GM19328 (cell line): Measurements from ENCODE around the gene CRLF2.
"Not testable (repeated sequence)": the region's sequence is repeated elsewhere in the genome, so short reads cannot be mapped to it uniquely, and the experiment has no call there.

Source experiments
- ATAC-seq: cut with Tn5 transposase; IDR thresholded peaks from one replicate; pipeline ENCODE4 v1.9.1; 2021; ENCODE audit warnings: mild to moderate bottlenecking, moderate library complexity; ENCODE audit not compliant: unreplicated experiment

The CRLF2 gene, protein sequence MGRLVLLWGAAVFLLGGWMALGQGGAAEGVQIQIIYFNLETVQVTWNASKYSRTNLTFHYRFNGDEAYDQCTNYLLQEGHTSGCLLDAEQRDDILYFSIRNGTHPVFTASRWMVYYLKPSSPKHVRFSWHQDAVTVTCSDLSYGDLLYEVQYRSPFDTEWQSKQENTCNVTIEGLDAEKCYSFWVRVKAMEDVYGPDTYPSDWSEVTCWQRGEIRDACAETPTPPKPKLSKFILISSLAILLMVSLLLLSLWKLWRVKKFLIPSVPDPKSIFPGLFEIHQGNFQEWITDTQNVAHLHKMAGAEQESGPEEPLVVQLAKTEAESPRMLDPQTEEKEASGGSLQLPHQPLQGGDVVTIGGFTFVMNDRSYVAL

DNA sequence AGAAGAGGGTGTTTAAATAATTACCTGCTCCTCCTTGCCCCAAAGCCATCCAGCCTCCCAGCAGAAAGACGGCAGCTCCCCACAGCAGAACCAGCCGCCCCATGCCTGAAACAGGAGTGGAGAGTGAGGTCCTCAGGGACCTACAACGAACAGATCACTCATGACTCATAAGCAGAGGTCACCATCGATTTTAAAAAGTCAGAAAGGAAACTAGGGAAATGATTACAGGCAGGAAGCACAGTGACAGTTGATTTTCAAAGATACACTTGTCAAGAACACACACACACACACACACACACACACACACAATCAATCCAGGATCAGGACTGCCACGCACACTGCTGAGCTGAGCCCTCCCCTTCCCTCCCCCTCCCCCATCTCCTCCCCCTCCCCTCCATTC is at the start of gene CRLF2:
Gene CRLF2, minus strand, starts transcription at position 118 of the 400 bp plus-strand sequence. Its CDS starts 15 bp downstream, at position 103.
- no peak for ATAC-seq

DNA sequence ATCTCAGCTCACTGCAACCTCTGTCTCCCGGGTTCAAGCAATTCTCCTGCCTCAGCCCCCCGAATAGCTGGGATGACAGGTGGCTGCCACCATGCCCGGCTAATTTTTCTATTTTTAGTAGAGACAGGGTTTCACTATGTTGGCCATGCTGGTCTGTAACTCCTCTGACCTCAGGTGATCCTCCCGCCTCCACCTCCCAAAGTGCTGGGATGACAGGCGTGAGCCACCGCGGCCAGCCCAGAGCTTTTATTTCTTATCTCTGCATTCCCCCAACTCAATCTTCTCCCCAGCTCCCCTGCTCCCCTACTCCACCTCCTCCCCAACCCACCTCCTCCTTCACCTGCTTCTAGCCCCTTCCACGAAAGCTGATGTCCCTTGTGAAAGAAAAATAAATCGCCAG is 49.3 kb upstream of the CRLF2 start:
- ATAC-seq: not testable (repeated sequence)

DNA sequence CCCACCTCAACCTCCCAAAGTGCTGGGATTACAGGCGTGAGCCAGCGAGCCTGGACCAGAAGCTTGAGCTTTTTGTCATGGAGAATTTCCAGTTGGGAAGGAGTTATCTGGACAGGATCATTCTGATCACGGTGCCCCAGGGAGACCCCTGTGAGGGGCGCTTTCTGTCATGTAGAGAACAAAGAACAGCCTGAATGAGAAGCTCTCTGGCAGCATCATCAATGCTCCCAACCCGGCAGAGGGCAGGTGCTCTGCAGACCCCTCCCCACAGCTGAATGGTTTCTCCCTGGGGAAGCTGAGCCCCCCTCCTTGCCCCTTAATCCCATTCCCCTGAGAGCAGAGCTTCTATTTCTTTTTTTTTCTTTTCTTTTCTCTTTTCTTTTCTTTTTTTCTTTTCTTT is 48.8 kb upstream of the CRLF2 start:
- ATAC-seq: no peak

DNA sequence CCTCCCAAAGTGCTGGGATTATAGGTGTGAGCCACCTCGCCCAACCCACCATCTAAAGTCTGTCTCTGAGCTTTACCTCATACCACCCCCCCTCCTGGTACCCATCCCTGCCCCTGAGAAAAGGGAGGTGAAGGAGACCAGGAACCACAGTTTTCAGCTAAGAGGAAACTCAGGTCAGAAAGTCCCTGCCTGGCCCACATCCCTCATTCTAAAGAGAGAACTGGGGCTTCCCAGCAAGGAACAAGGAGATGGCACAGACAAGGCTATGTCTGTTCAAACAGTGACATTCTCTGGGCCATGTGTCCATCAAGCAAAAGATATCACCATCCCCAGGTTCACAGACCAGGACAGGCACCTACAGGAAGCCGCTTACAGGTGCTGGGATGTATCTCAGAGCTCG is 40.4 kb upstream of the CRLF2 start:
- ATAC-seq: no peak

DNA sequence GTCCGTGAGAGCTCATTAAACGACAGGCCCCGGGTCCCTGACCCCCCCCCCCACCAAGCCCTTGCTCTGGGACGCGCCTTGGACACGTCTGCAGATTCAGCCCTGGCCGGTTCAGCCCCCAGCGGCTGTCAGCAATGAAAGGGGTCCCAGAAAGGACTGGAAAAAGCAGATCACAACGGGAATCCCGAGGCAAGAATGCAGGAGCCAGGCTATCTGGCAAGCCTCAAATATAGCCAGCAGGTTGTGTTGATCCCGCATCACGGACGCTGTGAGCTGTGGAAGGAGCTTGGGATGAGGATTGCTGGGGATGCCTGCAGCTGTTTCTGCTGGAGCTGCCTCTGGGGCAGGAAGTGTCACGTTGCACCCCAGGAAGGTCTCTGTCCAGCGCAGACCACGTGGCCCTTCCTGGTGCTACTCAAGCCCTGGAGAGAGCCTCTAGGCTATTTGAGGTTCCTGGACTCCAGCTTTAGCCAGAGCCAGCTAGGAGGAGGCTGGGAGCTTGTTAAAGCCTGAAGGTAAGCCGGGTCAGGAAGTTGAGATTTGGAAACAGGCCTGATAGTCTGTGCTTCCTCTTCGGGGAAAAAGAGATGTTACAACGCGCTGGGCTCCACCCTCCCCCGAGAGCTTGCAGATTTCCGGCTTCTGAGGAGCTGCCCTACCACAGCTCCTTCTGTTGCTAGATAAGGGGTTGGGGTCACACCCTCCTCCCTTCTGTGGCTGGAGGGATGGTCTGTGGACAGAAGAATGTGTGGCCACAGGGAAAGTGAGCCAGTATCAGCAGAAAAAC is 36.8 kb upstream of the CRLF2 start:
- ATAC-seq: no peak

DNA sequence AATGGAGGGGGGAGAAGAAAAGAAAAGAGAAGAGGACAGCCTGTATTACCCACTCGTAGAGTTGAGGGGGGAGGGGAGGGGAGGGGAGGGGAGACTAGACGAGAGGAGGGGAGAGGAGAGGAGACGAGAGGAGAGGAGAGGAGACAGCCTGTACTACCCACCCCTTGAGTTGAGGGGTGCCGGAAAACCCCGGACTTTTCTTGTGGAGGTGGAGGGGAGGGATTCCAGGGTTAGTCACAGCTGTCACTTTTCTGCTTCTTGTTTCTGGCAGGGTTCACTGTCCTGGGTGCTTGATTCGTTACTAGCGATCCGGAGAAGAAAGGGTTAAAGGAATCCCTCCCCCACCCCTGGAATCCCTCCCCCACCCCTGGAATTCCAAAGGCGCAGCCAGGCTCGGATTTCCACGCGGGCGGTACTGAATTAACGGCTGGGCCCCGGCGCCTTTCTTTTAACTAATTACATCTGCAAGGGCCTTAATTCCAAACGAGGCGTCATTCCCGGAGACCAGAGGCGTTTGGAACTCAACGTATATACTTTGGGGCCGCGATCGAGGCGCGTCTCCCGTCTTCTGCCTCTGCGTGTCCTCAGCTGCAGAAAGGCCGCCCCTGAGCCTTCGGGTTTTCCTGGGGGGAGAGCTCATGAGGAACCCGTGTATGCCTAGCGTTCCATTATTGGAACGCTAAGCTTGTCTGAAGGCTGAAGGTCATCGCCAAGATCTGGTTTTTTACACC is 36.0 kb upstream of the CRLF2 start:
- no peak for ATAC-seq

DNA sequence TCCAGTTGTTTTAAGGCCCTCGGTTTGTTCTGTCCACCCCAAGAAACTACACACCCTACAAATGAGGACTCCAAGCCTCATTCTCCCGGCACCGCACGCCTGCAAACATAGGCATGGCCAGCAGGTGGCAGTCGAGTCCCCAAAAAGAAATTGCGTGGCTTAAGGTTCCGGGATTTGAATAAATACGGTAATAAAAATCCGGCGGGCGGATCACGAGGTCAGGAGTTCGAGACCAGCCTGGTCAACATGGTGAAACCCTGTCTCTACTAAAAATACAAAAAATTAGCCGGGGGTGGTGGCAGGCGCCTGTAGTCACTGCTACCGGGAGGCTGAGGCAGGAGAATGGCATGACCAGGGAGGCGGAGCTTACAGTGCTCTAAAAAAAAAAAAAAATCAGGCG is 34.4 kb upstream of the CRLF2 start:
- ATAC-seq: no peak

DNA sequence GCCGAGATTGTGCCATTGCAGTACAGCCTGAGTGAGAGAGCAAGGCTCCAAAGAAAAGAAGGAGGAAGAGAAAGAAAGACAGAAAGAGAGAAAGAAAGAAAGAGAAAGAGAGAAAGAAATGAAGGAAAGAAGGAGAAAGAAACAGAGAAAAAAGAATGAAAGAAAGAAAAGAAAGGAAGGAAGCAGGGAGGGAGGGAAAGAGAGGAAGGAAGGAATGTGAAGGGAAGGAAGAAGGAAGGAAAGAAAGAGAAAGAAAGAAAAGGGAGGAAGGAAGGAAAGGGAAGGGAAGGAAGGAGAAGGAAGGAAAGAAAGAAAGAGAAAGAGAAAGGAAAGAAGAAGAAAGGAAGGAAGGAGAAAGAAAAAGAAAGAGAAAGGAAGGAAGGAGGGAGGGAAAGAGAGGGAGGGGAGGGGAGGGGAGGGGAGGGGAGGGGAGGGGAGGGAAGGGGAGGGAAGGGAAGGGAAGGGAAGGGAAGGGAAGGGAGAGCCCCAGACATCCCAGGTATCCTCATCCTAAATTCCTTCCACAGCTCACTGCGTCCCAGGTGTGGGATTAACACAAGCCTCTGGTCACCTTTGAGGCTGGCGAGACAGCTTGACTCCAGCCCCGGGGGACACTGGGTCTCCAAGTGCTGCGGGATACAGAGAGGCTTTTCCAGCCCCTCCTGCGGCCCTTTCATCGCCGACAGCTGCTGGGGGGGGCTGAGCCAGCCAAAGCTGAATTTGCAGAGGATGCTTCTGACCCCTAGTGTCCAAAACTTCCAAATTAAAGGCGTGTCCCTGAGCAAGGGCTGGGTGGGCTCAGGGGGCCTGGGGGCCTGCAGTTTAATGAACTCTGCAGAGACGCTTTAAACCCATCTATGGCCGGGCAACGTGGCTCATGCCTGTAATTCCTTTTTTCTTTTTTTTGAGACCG is 32.0 kb upstream of the CRLF2 start:
- ATAC-seq: no peak

DNA sequence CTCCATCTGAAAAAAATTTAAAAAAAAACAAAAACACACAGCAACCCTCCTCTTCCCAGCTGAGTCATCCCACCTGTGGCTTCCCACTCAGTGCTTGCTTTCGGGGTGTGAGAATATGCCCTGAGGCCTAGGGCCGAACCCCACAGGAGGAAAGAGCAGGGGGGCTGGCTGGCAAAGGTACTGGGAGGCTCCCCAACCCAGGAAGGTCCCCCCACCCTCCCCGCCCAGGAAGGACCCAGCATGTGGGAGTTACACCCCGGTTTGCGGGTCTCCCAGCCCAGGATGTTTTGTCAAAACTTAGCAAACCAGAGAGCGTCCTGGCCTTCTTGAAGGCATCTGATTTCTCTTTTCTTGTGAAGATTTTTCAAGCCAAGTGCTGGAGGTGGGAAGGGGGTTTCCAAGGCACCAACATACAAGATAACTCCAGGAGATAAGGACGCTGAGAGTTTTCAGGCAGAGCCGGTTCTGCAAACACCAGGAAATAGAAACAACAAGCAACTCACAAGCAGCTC is 30.5 kb upstream of the CRLF2 start:
- no peak for ATAC-seq

DNA sequence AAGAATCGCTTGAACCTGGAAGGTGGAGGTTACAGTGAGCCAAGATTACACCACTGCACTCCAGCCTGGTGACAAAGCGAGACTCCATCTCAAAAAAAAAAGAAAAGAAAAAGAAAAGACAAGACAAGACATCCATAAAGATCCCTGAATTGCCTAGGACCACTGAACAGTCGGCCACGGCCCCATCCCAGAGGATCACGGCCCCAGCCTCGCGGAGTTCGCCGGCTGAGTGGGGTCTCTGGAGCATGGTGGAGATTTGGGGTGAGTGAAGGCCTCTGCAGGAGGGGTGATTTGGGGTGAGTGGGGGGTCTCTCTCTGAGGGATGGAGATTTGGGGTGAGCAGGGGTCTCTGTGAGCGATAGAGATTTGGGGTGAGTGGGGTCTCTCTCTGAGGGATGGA is 28.1 kb upstream of the CRLF2 start:
- not testable (repeated sequence) for ATAC-seq

DNA sequence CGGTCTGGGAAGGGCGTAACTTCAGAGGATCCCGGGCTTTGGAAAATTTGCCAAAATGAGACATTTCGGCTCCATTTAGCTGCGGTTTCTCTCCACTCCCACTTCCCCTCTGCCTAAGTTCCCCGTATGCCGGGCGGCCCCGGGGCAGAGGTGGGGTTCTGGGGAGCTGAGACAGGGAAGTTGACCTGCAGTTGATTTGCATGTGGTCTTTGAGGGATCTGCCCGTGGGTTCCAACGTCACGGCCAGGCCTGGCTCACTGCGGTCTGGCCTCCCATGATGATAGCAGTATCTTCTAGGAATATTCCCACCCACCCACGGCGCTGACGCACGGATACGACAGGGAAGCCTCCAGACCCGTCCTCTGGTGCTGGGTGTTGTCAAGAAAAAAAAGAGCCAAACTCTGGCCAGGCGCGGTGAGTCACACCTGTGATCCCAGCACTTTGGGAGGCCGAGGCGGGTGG is 27.3 kb upstream of the CRLF2 start:
- no peak for ATAC-seq

DNA sequence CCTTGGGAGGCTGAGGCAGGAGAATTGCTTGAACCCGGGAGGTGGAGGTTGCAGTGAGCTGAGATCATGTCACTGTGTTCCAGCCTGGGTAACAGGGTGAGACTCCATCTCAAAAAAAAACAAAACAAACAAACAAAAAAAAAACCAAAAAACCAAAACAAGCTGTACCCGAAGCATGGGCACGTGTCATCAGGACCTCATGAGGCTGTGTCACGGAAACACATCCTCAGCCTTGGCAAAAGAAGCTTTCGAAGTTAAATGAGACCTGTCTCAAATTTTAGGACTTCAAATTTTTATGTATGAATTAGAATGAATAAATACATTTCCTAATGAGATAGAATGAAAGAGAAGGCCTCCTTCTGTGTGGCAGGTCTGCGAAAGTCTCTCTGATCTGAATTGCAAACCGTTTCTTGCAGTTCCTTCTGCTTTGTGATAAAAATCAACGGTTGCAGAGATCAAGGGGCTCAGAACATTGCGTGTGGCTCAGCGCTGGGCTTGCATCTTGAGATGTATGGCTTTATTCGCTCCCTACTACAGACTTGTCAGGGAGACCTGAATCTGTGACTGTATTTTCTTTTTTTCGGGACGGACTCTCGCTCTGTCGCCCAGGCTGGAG is 19.5 kb upstream of the CRLF2 start:
- ATAC-seq: no peak

DNA sequence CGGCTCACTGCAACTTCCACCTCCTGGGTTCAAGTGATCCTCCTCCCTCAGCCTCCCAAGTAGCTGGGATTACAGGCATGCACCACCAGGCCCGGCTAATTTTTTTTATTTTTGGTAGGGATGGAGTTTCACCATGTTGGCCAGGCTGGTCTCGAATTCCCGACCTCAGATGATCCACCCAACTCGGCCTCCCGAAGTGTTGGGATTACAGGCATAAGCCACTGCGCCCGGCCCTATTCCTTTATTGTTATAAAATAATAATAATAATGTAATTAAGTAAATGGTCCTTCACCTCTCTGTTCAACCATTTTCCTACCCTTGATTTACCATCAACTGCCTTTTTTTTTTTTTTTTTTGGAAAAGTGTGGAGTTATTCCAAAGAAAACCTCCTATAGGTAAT is 15.7 kb upstream of the CRLF2 start:
- not testable (repeated sequence) for ATAC-seq

DNA sequence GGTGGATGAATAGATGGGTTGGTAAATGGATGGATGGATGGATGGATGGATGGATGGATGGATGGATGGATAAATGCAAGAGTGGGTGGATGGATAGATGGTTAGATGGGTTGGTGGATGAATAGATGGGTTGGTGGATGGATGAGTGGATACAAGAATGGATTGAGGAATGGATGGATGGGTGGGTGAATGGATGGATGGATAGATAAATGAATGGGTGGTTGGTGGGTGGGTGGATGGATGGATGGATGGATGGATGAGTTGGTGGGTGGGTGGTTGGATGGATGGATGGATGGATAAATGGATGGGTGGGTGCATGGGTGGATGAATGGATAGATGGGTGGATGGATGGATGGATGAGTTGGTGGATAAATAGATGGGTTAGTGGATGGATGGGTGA is 13.8 kb upstream of the CRLF2 start:
- no peak for ATAC-seq

DNA sequence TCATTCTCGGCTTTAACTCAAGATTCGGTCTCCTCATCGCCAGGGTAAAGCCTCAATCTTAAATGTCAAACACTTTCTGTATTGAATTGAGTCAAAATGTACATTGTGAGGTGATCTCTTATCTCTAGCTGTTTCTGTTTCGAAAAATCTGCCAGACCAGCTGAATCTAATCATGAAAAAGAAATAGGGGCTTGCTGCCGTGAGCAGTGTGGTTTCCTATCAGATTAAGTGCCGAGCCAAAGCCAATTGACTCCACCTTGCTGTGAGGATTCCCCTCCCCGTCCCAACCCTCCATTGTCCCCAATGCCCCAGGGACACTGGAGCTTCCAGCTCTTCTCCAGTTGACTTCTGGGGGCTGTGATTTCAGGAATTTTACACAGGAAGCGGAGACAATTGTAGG is 12.5 kb upstream of the CRLF2 start:
- no peak for ATAC-seq

DNA sequence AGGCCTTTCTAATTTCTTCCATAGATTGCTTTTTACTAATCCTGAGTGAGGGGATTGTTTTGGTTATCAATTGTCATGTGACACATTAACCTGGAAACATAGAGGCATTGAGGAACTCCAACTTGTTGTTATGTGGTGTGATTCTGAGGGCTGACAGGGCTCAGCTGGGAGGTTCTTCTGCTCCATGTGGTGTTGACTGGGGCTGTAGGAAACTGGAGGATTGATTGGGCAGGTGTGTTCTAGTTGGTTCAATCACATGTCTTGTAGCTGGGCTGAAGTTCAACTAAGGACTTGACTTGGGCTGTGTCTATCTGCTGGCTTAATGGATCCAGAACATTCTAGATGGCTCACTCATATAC is 10.8 kb upstream of the CRLF2 start:
- ATAC-seq: no peak

DNA sequence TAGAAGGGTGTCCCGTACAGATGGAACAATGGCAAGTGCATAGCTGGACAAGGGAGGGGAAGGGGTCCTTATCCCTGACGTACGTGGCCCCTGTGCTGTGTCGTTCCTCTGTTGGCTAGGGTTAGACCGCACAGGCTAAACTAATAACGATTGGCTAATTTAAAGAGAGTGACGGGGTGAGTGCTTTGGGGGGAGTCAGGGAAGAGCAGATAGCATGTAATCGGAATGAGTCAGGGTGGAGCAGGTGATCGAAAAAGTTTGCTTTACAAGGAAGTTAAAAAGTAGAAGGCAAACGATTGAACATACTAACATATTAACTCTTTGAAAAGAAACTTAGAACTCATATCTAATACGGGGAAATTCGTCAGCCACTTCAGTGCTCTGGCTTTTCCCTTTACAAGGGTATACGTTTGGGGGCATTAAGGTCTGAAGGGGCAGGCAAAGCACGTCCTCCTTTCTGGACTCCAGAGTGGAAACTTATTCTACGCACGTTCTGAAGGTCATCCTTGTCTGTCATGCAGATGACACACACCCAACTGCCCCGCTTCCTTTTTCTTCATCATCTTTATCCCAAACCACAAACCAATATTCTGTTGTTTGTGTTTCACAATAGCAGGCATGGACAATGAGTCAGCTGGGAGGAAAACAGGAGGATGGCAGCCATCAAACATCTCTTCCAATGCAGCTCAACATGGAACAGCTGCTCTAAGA is 10.2 kb upstream of the CRLF2 start:
- ATAC-seq: no peak

DNA sequence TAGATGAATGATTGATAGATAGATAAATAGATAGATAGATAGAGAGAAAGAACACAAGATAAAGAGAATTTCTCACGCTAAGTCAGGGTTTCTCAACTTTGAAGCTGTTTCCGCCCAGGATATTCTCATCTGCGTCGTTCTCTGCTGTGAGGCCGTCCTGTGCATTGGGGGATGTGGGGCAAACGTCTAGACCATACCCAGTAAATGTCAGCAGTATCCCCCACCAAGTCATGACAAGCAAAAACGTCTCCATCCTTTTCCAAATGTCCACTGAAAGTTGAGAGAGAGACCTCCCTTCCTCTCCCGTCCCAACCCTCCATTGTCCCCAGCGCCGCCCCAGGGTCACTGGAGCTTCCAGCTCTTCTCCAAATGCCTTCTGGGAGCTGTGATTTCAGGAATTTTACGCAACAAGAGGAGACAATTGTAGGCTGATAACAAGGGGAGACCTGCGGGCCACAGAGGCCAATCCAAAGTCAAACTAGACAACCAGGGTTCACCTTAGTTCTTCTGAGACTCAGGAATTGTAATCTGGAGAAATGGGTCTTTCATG is 8.9 kb upstream of the CRLF2 start:
- no peak for ATAC-seq

DNA sequence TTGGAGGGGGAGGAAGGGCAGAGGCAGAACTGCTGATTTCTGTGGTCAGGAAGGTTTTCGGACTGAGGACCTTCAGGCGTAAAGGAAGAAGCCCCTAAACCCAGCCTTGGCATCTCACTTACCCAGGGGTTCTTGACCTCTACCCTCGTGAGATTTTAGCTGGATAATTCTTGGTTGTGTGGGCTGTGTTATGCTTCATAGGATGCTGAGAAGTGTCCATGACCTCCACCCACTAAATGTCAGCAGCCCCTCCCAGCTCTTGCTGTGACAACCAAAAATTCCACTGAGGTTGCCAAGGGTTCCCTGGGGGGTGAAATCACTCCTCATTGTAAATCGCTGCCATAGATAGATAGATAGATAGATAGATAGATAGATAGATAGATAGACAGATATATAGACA is 5.8 kb upstream of the CRLF2 start:
- ATAC-seq: no peak
